Astrocyte of the hippocampus (primary cell): ENCODE results near the gene SPATC1L.
"Not testable (repeated sequence)": the region's sequence is repeated elsewhere in the genome, so short reads cannot be mapped to it uniquely, and the experiment has no call there.

Source experiments
- DNase-seq: peaks from one replicate; pipeline ENCODE4 v3.0.0; 2011; ENCODE audit warnings: low read depth, low spot score

SPATC1L gene

GRCh38 chr21:46200877-46201803 lies 16.9 kb upstream of the SPATC1L start:
- DNase-seq: not testable (repeated sequence)

- DNase-seq: no peak
Observed at GRCh38 chr21:46199436-46200373, 15.4 kb upstream of the SPATC1L start.

GRCh38 chr21:46196733-46197132 lies 12.5 kb upstream of the SPATC1L start:
- no peak for DNase-seq

GRCh38 chr21:46195595-46196195 lies 11.4 kb upstream of the SPATC1L start:
- DNase-seq: no peak

GRCh38 chr21:46194374-46195334 lies 10.4 kb upstream of the SPATC1L start:
- DNase-seq: no peak

- DNase-seq: no peak
Observed at GRCh38 chr21:46193829-46194373, 9.6 kb upstream of the SPATC1L start.

GRCh38 chr21:46191686-46192575 lies 7.7 kb upstream of the SPATC1L start:
- DNase-seq: no peak

- peak; percentile 87 for DNase-seq
Observed at GRCh38 chr21:46191257-46191685, 7.0 kb upstream of the SPATC1L start.

- DNase-seq: no peak
Observed at GRCh38 chr21:46190491-46191131, 6.4 kb upstream of the SPATC1L start.

- DNase-seq: no peak
Observed at GRCh38 chr21:46189959-46190490, 5.8 kb upstream of the SPATC1L start.

GRCh38 chr21:46189213-46189958 lies 5.1 kb upstream of the SPATC1L start:
- DNase-seq: peak; percentile 64

- DNase-seq: peak; percentile 70
Observed at GRCh38 chr21:46188226-46189212, 4.3 kb upstream of the SPATC1L start.

GRCh38 chr21:46187814-46188213 lies 3.6 kb upstream of the SPATC1L start:
- no peak for DNase-seq

GRCh38 chr21:46187261-46187660 lies 3.0 kb upstream of the SPATC1L start:
- no peak for DNase-seq

GRCh38 chr21:46185716-46186115 lies 1.5 kb upstream of the SPATC1L start:
- DNase-seq: no peak
